ENCODE data around the gene SZT2.

- TF ChIP-seq CTCF (conservative IDR thresholded peaks at IDR 0.05; ENCODE audit: low read depth, low read length) (no peak), EZH2 (IDR thresholded peaks at IDR 0.05; ENCODE audit: borderline replicate concordance, low read depth, low read length, poor library complexity, severe bottlenecking) (no peak)
Measured at GRCh38 chr1:43346636-43347035, 43.1 kb upstream of the SZT2 start.
